Measurements from ENCODE around the gene GRM7.

The GRM7 gene

GRCh38 chr3:7789324-7789723, 928.4 kb downstream of the GRM7 start:
- no peak for DNase-seq (ENCODE audit: low read depth in 2 of 2)

DNA sequence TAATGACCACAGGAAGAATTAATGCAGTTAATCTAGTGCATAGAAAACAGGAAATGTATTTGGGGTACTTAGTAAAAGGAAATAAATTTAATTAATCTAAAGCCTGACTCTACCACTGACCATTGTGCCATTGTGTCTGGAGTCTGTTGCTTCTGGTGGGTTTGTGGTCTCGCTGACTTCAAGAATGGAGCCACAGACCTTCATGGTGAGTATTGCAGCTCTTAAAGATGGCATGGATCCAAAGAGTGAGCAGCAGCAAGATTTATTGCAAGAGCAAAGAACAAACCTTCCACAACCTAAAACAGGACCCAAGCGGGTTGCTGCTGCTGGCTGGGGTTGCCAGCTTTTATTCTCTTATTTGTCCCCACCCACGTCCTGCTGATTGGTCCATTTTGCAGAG, 929.2 kb downstream of the GRM7 start:
- DNase-seq (ENCODE audit: low read depth in 2 of 2), result no peak
